GM23338 (cell line): Measurements from ENCODE around the gene MAN2C1. TPM values are rescaled to one million over a fixed set of nuclear protein-coding genes. Genes with fewer than 3 reads are reported as not detected.

Source experiments
- ATAC-seq: fragments of 200-7000 bp; cut with Tn5 transposase; 3 replicates; pipeline ENCODE4 v1.9.1; 2020
- DNase-seq: peaks from one replicate; pipeline ENCODE4 v3.0.0-alpha.2; 2015; ENCODE audit warnings: low spot score
- H2AFZ ChIP-seq: fragments of 200-600 bp; sonication (generic); 2 replicates; pipeline ENCODE4 v1.8.0; 2016; ENCODE audit warnings: antibody characterized with exemption, mild to moderate bottlenecking, moderate library complexity
- H3F3A ChIP-seq: fragments of 200-600 bp; sonication (generic); replicated peaks from 2 replicates; pipeline ENCODE4 v1.8.0; 2017; ENCODE audit warnings: antibody characterized with exemption, mixed run types, low read depth
- H3K27ac ChIP-seq: fragments of 200-600 bp; sonication (generic); 2 replicates; pipeline ENCODE4 v1.6.1; 2016; ENCODE audit warnings: low read depth
- H3K27me3 ChIP-seq: fragments of 200-600 bp; sonication (generic); 2 replicates; pipeline ENCODE4 v1.8.0; 2016; ENCODE audit warnings: mild to moderate bottlenecking, mixed run types, moderate library complexity; ENCODE audit not compliant: insufficient read depth
- H3K36me3 ChIP-seq: fragments of 200-600 bp; sonication (generic); 2 replicates; pipeline ENCODE4 v1.8.0; 2016; ENCODE audit warnings: mild to moderate bottlenecking; ENCODE audit not compliant: insufficient read depth
- H3K4me1 ChIP-seq: fragments of 200-600 bp; sonication (generic); 2 replicates; pipeline ENCODE4 v1.8.0; 2016; ENCODE audit warnings: mild to moderate bottlenecking, moderate library complexity; ENCODE audit not compliant: insufficient read depth
- H3K4me2 ChIP-seq: fragments of 200-600 bp; sonication (generic); 2 replicates; pipeline ENCODE4 v1.7.1; 2017; ENCODE audit warnings: mixed run types
- H3K4me3 ChIP-seq: fragments of 200-600 bp; sonication (generic); 2 replicates; pipeline ENCODE4 v1.6.1; 2016; ENCODE audit warnings: mixed run types
- H3K79me2 ChIP-seq: fragments of 200-600 bp; sonication (generic); replicated peaks from 2 replicates; pipeline ENCODE4 v1.8.0; 2017; ENCODE audit warnings: mild to moderate bottlenecking; ENCODE audit not compliant: insufficient read depth
- H3K9me2 ChIP-seq: fragments of 200-600 bp; sonication (generic); 2 replicates; pipeline ENCODE4 v1.8.0; 2017; ENCODE audit not compliant: insufficient read depth
- H4K20me1 ChIP-seq: fragments of 200-600 bp; sonication (generic); replicated peaks from 2 replicates; pipeline ENCODE4 v1.8.0; 2017; ENCODE audit warnings: mild to moderate bottlenecking; ENCODE audit not compliant: insufficient read depth
- H3K27ac Mint-ChIP-seq: 2 replicates; pipeline ENCODE4 v1.8.0; 2020; ENCODE audit warnings: inconsistent platforms, mild to moderate bottlenecking, moderate library complexity, mixed read lengths
- H3K27me3 Mint-ChIP-seq: 3 replicates; pipeline ENCODE4 v1.8.0; 2022; ENCODE audit warnings: low read depth, mild to moderate bottlenecking, moderate library complexity, mixed read lengths, inconsistent platforms; ENCODE audit not compliant: insufficient read depth, poor library complexity
- H3K36me3 Mint-ChIP-seq: 3 replicates; pipeline ENCODE4 v1.8.0; 2021; ENCODE audit warnings: low read depth, mild to moderate bottlenecking, inconsistent platforms, moderate library complexity, mixed read lengths
- H3K4me1 Mint-ChIP-seq: 3 replicates; pipeline ENCODE4 v1.8.0; 2020; ENCODE audit warnings: mild to moderate bottlenecking, inconsistent platforms, mixed read lengths
- H3K4me3 Mint-ChIP-seq: 3 replicates; pipeline ENCODE4 v1.8.0; 2021; ENCODE audit warnings: moderate library complexity, mild to moderate bottlenecking, inconsistent platforms, mixed read lengths
- H3K9me3 Mint-ChIP-seq: 3 replicates; pipeline ENCODE4 v1.8.0; 2020; ENCODE audit warnings: moderate library complexity, mild to moderate bottlenecking, inconsistent platforms, mixed read lengths
- CREB1 ChIP-seq: fragments of 250-450 bp; sonication (Bioruptor Pico); IDR thresholded peaks from 2 replicates; pipeline ENCODE4 v1.5.0; 2020; ENCODE audit warnings: low read depth, mild to moderate bottlenecking, moderate library complexity
- CTCF ChIP-seq, 2 experiments: fragments of 200-600 bp in 1 of 2; sonication (generic) in 1 of 2; conservative IDR thresholded peaks; 2 replicates each; pipeline versions ENCODE4 v1.5.1 to v1.6.1; 2016 to 2017; ENCODE audit warnings: antibody characterized with exemption in 2 of 2, low read depth in 2 of 2, mild to moderate bottlenecking in 2 of 2, moderate library complexity in 1 of 2
- EZH2 ChIP-seq: fragments of 200-600 bp; sonication (generic); IDR thresholded peaks from one replicate; pipeline ENCODE4 v1.8.0; 2017; ENCODE audit warnings: antibody characterized with exemption, mild to moderate bottlenecking, low read depth; ENCODE audit not compliant: unreplicated experiment
- EZH2phosphoT487 ChIP-seq: fragments of 200-600 bp; sonication (generic); IDR thresholded peaks from one replicate; pipeline ENCODE4 v1.8.1; 2018; ENCODE audit warnings: antibody characterized with exemption; ENCODE audit not compliant: unreplicated experiment
- JUNB ChIP-seq: IDR thresholded peaks from one replicate; pipeline ENCODE4 v1.6.1; 2016; ENCODE audit warnings: antibody characterized with exemption; ENCODE audit not compliant: unreplicated experiment
- NANOG ChIP-seq: IDR thresholded peaks from 2 replicates; pipeline ENCODE4 v1.6.1; 2016; ENCODE audit warnings: antibody characterized with exemption, borderline replicate concordance
- POLR2AphosphoS5 ChIP-seq: IDR thresholded peaks from 2 replicates; pipeline ENCODE4 v1.6.1; 2016; ENCODE audit warnings: antibody characterized with exemption, low read depth
- REST ChIP-seq: IDR thresholded peaks from one replicate; pipeline ENCODE4 v1.6.1; 2018; ENCODE audit warnings: antibody characterized with exemption; ENCODE audit not compliant: unreplicated experiment
- STAT1 ChIP-seq: IDR thresholded peaks from one replicate; pipeline ENCODE4 v1.6.1; 2016; ENCODE audit warnings: antibody characterized with exemption; ENCODE audit not compliant: unreplicated experiment
- ZNF114 ChIP-seq: fragments of 250-450 bp; sonication (Bioruptor Pico); IDR thresholded peaks from 2 replicates; pipeline ENCODE4 v1.5.0; 2020; ENCODE audit warnings: mild to moderate bottlenecking, moderate library complexity
- ZNF331 ChIP-seq: fragments of 250-450 bp; sonication (Bioruptor Pico); IDR thresholded peaks from 2 replicates; pipeline ENCODE4 v1.5.0; 2020; ENCODE audit warnings: low read depth, mild to moderate bottlenecking, moderate library complexity
- polyA plus RNA-seq: library from polyadenylated mRNA; unstranded; fragments of >200 nt; fragmentation: Nextera tagmentation; extraction: Ambion mirVana; gene quantifications from 2 replicates; pipeline ENCODE4 v1.2.1, GENCODE V29; 2016
- total RNA-seq: library from RNA; depleted of rRNA; stranded (reverse); fragments of >200 nt; shearing (Covaris generic); gene quantifications from 2 replicates; pipeline ENCODE4 v1.2.3, GENCODE V29; 2014

MAN2C1 gene
- total and polyA plus RNA-seq, 2 experiments from 2014 or later, result 42.3 to 129 TPM

- TF ChIP-seq STAT1, result no peak
Observed at GRCh38 chr15:75353604-75354003, 14.8 kb downstream of the MAN2C1 start (continued).

- Histone ChIP-seq H3K27me3 (peaks cover 23% of the 10 kb centered on the region), H3F3A (no peaks in the 10 kb centered on the region), H2AFZ (no peak overlapping the region), H3K4me2 (no peak overlapping the region), H3K9me2 (0 out of 2 replicates have a peak, but pooled peaks cover 5% of the 10 kb centered on the region), H3K4me3 (no peak overlapping the region), H3K4me1 (no peaks in the 10 kb centered on the region; the same call in 1 of the 2 replicates), H4K20me1 (no peaks in the 10 kb centered on the region), H3K36me3 (no peaks in the 10 kb centered on the region), H3K27ac (no peak overlapping the region), H3K79me2 (no peaks in the 10 kb centered on the region)
- H3K27me3 Mint-ChIP-seq, result peaks cover 28% of the 10 kb centered on the region
- no peak overlapping the region for H3K4me3 Mint-ChIP-seq
- no peak overlapping the region for H3K27ac Mint-ChIP-seq
- no peak for TF ChIP-seq JUNB
- no peak for TF ChIP-seq POLR2AphosphoS5
- TF ChIP-seq CREB1 (CRISPR knock-in tag), result no peak
- TF ChIP-seq CTCF (conservative IDR thresholded peaks at IDR 0.05; ENCODE audit: low read depth in 2 of 2), result no peak
- TF ChIP-seq ZNF331 (CRISPR knock-in tag), result no peak
- no peak for TF ChIP-seq NANOG
- TF ChIP-seq EZH2, result no peak
- TF ChIP-seq ZNF114 (CRISPR knock-in tag), result no peak
- TF ChIP-seq STAT1, result no peak
- no peak for TF ChIP-seq REST
- no peak for TF ChIP-seq EZH2phosphoT487
- peaks cover 4% of the 10 kb centered on the region; the same call in 1 of the 3 replicates for H3K4me1 Mint-ChIP-seq
- H3K36me3 Mint-ChIP-seq, result peaks cover 5% of the 10 kb centered on the region; the same call in 1 of the 3 replicates
- no peak for DNase-seq
- no peak for ATAC-seq
- no peaks in the 10 kb centered on the region for H3K9me3 Mint-ChIP-seq
Observed at GRCh38 chr15:75352186-75353080, 16.0 kb downstream of the MAN2C1 start.
